ENCODE data around the gene DNAH3.
A peak's percentile ranks its signal among the peaks of the same experiment; 100 is the strongest.
"Not testable (repeated sequence)": the region's sequence is repeated elsewhere in the genome, so short reads cannot be mapped to it uniquely, and the experiment has no call there.

Gene DNAH3

GRCh38 chr16:21166561-21166961, 15.9 kb upstream of the DNAH3 start:
- DNase-seq, result no peak

- no peak for DNase-seq
Measured at GRCh38 chr16:21164521-21165168, 14.0 kb upstream of the DNAH3 start.

GRCh38 chr16:21163576-21163975, 12.9 kb upstream of the DNAH3 start:
- DNase-seq, result no peak

- no peak for DNase-seq
Measured at GRCh38 chr16:21162661-21163151, 12.1 kb upstream of the DNAH3 start.

- no peak for DNase-seq
Measured at GRCh38 chr16:21161211-21161610, 10.6 kb upstream of the DNAH3 start.

- no peak for DNase-seq
Measured at GRCh38 chr16:21160276-21160675, 9.6 kb upstream of the DNAH3 start.

- DNase-seq, result no peak
Measured at GRCh38 chr16:21159281-21159951, 8.8 kb upstream of the DNAH3 start.

- peak; percentile 65 for DNase-seq
Measured at GRCh38 chr16:21158208-21159110, 7.8 kb upstream of the DNAH3 start, which contains the start of gene LDAF1. LDAF1 (plus strand) TSS chr16:21158674; CDS start chr16:21161183, 2,509 bp downstream.

- no peak for DNase-seq
Measured at GRCh38 chr16:21157632-21158031, 7.0 kb upstream of the DNAH3 start.

GRCh38 chr16:21156767-21157467, 6.3 kb upstream of the DNAH3 start:
- DNase-seq, result no peak

GRCh38 chr16:21156011-21156410, 5.4 kb upstream of the DNAH3 start:
- not testable (repeated sequence) for DNase-seq

GRCh38 chr16:21153124-21153729, 2.6 kb upstream of the DNAH3 start:
- DNase-seq, result not testable (repeated sequence)

- DNase-seq, result not testable (repeated sequence)
Measured at GRCh38 chr16:21152160-21153030, 1.7 kb upstream of the DNAH3 start.

- no peak for DNase-seq
Measured at GRCh38 chr16:21145738-21146137, 4.9 kb downstream of the DNAH3 start.

GRCh38 chr16:21134053-21134452, 16.6 kb downstream of the DNAH3 start:
- DNase-seq, result no peak

GRCh38 chr16:21130811-21131210, 19.8 kb downstream of the DNAH3 start:
- DNase-seq, result no peak

- no peak for DNase-seq
Measured at GRCh38 chr16:21128991-21129390, 21.7 kb downstream of the DNAH3 start.

GRCh38 chr16:21126518-21126917, 24.1 kb downstream of the DNAH3 start:
- DNase-seq, result no peak

GRCh38 chr16:21125191-21125590, 25.5 kb downstream of the DNAH3 start:
- no peak for DNase-seq

- no peak for DNase-seq
Measured at GRCh38 chr16:21120976-21121520, 29.6 kb downstream of the DNAH3 start.

GRCh38 chr16:21117567-21117966, 33.1 kb downstream of the DNAH3 start:
- no peak for DNase-seq

Measured in activated T-cell treated with anti-CD3 and anti-CD28 coated beads for 4 hours (primary cell).